ENCODE measurements around the gene ATP5MG. TPM values are rescaled to one million over a fixed set of nuclear protein-coding genes. Genes with fewer than 3 reads are reported as not detected.

The ATP5MG gene
- total RNA-seq, 4 donors from 2014 or later, result 36.4 to 274 (median 152) TPM

- no peaks in the 10 kb centered on the region for H3K36me3 ChIP-seq
- TF ChIP-seq POLR2A (IDR thresholded peaks at IDR 0.05), result no peak
- TF ChIP-seq, protein P1, sequence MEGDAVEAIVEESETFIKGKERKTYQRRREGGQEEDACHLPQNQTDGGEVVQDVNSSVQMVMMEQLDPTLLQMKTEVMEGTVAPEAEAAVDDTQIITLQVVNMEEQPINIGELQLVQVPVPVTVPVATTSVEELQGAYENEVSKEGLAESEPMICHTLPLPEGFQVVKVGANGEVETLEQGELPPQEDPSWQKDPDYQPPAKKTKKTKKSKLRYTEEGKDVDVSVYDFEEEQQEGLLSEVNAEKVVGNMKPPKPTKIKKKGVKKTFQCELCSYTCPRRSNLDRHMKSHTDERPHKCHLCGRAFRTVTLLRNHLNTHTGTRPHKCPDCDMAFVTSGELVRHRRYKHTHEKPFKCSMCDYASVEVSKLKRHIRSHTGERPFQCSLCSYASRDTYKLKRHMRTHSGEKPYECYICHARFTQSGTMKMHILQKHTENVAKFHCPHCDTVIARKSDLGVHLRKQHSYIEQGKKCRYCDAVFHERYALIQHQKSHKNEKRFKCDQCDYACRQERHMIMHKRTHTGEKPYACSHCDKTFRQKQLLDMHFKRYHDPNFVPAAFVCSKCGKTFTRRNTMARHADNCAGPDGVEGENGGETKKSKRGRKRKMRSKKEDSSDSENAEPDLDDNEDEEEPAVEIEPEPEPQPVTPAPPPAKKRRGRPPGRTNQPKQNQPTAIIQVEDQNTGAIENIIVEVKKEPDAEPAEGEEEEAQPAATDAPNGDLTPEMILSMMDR (IDR thresholded peaks at IDR 0.05), result no peak
- no peak overlapping the region for H3K4me3 ChIP-seq
- DNase-seq, result no peak
- H3K9me3 ChIP-seq, result no peaks in the 10 kb centered on the region
- H3K27me3 ChIP-seq, result no peaks in the 10 kb centered on the region
- H3K27ac ChIP-seq, result no peak overlapping the region
- no peaks in the 10 kb centered on the region for H3K4me1 ChIP-seq
- intact Hi-C loops (cut with DNase I; ENCODE audit: low total_unique reads), result no loop called here
These were observed 26.7 kb upstream of the ATP5MG start for GRCh38 chr11:118374729-118375128.

DNA sequence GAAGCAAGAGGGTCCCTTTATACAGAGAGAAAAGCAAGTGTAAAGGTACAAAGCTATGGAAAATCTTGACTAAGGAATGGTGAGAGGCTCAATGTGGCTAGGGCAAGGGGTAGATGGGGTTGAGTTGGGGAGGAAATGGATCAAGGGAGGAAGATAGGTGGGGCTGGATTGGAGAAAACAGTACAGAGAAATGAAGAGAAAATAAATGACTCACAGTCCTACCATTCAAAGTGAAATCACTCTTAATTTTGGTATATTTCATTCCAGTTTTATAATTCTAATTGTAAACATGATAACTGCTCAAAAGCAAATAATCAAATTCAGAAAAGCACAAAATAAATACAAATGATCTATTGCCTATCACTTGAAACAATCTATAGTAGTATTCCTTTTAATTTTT is 25.4 kb upstream of the ATP5MG start:
- Histone ChIP-seq H3K4me3 (no peak overlapping the region), H3K9me3 (no peaks in the 10 kb centered on the region), H3K36me3 (no peaks in the 10 kb centered on the region), H3K4me1 (no peaks in the 10 kb centered on the region), H3K27ac (no peak overlapping the region), H3K27me3 (no peaks in the 10 kb centered on the region)
- no peak for DNase-seq
- TF ChIP-seq, protein P1 (IDR thresholded peaks at IDR 0.05), result no peak
- TF ChIP-seq POLR2A (IDR thresholded peaks at IDR 0.05), result no peak
- intact Hi-C loops (cut with DNase I; ENCODE audit: low total_unique reads), result no loop called here

DNA sequence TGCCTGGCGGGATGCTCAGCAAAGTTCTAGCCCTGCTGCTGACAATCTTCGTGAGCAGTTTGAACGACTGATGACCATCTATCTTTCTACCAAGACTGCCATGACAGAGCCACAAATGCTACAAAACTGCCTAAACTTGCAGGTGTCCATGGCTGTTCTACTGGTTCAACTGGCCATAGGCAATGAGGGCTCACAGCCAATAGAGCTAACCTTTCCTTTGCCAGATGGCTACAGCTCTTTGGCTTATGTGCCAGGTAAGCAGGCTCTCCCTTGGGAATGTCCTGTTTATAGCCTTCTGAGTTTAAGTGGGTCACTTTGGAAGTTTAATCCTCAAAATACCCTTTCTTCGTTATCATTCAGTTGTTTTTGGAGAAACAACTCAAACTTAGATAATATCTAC is 21.9 kb upstream of the ATP5MG start:
- no peak for DNase-seq
- H3K27ac ChIP-seq, result no peak overlapping the region
- intact Hi-C loops (cut with DNase I; ENCODE audit: low total_unique reads), result no loop called here
- no peaks in the 10 kb centered on the region for H3K27me3 ChIP-seq
- no peaks in the 10 kb centered on the region for H3K4me1 ChIP-seq
- TF ChIP-seq POLR2A (IDR thresholded peaks at IDR 0.05), result no peak
- TF ChIP-seq, protein P1 (IDR thresholded peaks at IDR 0.05), result no peak
- H3K36me3 ChIP-seq, result no peaks in the 10 kb centered on the region
- no peak overlapping the region for H3K4me3 ChIP-seq
- no peaks in the 10 kb centered on the region for H3K9me3 ChIP-seq

DNA sequence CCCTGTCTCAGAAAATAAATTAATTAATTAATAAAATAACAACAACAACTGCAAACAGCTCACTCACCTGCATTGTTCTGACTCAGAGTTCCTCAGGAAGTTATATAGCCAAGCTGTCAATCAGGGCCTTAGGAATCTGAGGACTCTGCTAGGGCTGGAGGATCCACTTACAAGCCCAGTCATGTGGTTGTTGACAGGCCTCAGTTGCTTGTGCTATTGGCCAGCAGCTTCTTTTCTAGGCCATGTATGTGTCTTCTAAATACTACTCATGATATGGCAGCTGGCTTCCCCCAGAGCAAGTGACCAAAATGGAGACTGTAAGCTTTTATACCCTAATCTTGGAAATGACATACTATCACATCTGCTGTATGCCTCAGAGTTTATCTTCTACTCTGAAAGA is 20.8 kb upstream of the ATP5MG start:
- no peaks in the 10 kb centered on the region for H3K36me3 ChIP-seq

DNA sequence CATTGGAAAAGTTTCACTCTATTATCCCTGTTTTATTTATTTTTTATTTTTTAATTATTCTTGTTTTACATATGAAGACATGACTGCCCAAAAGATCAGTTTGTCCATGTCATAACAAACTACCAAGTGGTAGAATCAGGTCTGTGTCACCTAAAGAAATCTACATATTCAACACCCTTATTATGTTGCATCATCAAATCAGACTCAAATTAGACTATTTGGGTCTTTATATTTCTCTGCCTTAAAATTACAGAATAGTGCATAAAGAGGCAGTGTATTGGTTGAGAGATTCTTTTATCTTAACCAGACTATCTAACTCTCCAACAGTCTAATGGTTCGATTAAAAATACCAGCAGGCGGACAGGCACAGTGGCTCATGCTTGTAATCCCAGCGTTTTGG is 18.5 kb upstream of the ATP5MG start:
- no peaks in the 10 kb centered on the region for H3K36me3 ChIP-seq
- intact Hi-C loops (cut with DNase I; ENCODE audit: low total_unique reads), result no loop called here

More for the DNA sequence above, 20.8 kb upstream of the ATP5MG start:
- Histone ChIP-seq H3K27ac (no peak overlapping the region), H3K27me3 (no peaks in the 10 kb centered on the region), H3K4me1 (no peaks in the 10 kb centered on the region), H3K9me3 (no peaks in the 10 kb centered on the region), H3K4me3 (no peak overlapping the region)
- intact Hi-C loops (cut with DNase I; ENCODE audit: low total_unique reads), result no loop called here
- no peak for DNase-seq
- TF ChIP-seq, protein P1 (IDR thresholded peaks at IDR 0.05), result no peak
- no peak for TF ChIP-seq POLR2A (IDR thresholded peaks at IDR 0.05)

DNA sequence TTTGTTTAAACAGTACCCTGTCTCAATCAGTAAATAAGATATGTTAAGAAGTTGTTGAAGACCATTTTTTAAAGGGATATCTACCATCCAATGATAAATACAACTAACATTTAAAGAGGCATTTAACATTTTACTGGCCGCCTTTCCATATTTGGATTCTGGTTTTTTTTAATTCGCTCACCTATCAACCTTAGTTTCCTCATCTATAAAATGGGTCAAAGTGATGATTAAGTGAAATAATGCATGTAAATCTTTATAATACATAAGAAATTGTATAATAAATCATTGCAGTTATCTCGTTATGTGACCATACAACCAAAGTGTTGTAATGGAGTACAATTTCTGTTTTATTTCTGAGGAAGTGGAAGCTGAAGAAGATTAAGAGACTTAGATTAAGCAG is 17.7 kb upstream of the ATP5MG start:
- Histone ChIP-seq H3K4me1 (no peaks in the 10 kb centered on the region), H3K36me3 (no peaks in the 10 kb centered on the region), H3K4me3 (no peak overlapping the region), H3K9me3 (no peaks in the 10 kb centered on the region), H3K27me3 (no peaks in the 10 kb centered on the region), H3K27ac (no peak overlapping the region)
- intact Hi-C loops (cut with DNase I; ENCODE audit: low total_unique reads), result no loop called here
- DNase-seq, result no peak
- TF ChIP-seq, protein P1 (IDR thresholded peaks at IDR 0.05), result no peak
- TF ChIP-seq POLR2A (IDR thresholded peaks at IDR 0.05), result no peak

More for the DNA sequence above, 18.5 kb upstream of the ATP5MG start:
- DNase-seq, result no peak
- Histone ChIP-seq H3K27me3 (no peaks in the 10 kb centered on the region), H3K27ac (no peak overlapping the region), H3K4me3 (no peak overlapping the region), H3K9me3 (no peaks in the 10 kb centered on the region), H3K4me1 (no peaks in the 10 kb centered on the region)
- TF ChIP-seq POLR2A (IDR thresholded peaks at IDR 0.05), result no peak

All from uterus (tissue), 4 donors.